Suprapubic skin (tissue), 4 donors: Measurements from ENCODE around the gene SLC4A1AP. TPM values are rescaled to one million over a fixed set of nuclear protein-coding genes. Genes with fewer than 3 reads are reported as not detected.
A peak's percentile ranks its signal among the peaks of the same experiment; 100 is the strongest.

ENCODE experiments used
- DNase-seq, 2 donors: peaks; one replicate each; pipeline ENCODE4 v3.0.0-alpha.2; 2019; ENCODE audit warnings: low spot score in 2 of 2
- H3K27ac ChIP-seq: fragments of 200-600 bp; sonication (generic); one replicate; pipeline ENCODE4 v1.5.1; 2019
- H3K27me3 ChIP-seq: fragments of 200-600 bp; sonication (generic); one replicate; pipeline ENCODE4 v1.5.1; 2019
- H3K36me3 ChIP-seq: fragments of 200-600 bp; sonication (generic); one replicate; pipeline ENCODE4 v1.5.1; 2019
- H3K4me1 ChIP-seq: fragments of 200-600 bp; sonication (generic); one replicate; pipeline ENCODE4 v1.5.1; 2019
- H3K4me3 ChIP-seq: fragments of 200-600 bp; sonication (generic); one replicate; pipeline ENCODE4 v1.5.1; 2019; ENCODE audit warnings: mild to moderate bottlenecking
- H3K9me3 ChIP-seq: fragments of 200-600 bp; sonication (generic); one replicate; pipeline ENCODE4 v1.5.1; 2019
- CTCF ChIP-seq, 2 donors: fragments of 200-600 bp in 1 of 2; fragments of 450-650 bp in 1 of 2; sonication (generic) in 1 of 2; IDR thresholded peaks; one replicate each; pipeline ENCODE4 v1.5.1; 2016 to 2019; ENCODE audit warnings: antibody characterized with exemption in 2 of 2, mild to moderate bottlenecking in 1 of 2, moderate library complexity in 1 of 2
- EP300 ChIP-seq: sonication (generic); formaldehyde crosslinking; IDR thresholded peaks from one replicate; pipeline ENCODE4 v1.6.1; 2017; ENCODE audit warnings: antibody characterized with exemption
- POLR2A ChIP-seq, 2 donors: fragments of 450-650 bp; IDR thresholded peaks; one replicate each; pipeline ENCODE4 v1.6.1; 2017; ENCODE audit warnings: antibody characterized with exemption in 2 of 2, mild to moderate bottlenecking in 2 of 2, moderate library complexity in 2 of 2
- POLR2AphosphoS5 ChIP-seq, 3 donors: sonication (generic); formaldehyde crosslinking; IDR thresholded peaks; one replicate each; pipeline ENCODE4 v1.6.1; 2017; ENCODE audit warnings: antibody characterized with exemption in 3 of 3
- WGBS: methylation state at CpG from one replicate; pipeline ENCODE4 v1.1.5; 2018; 5-methylcytosine and 5-hydroxymethylcytosine counted together
- total RNA-seq, 4 donors: library from RNA; depleted of rRNA; stranded (reverse); fragments of >200 nt; gene quantifications; one replicate each; pipeline ENCODE4 v1.1.0, GENCODE V29; 2016

The SLC4A1AP gene
- total RNA-seq, 4 donors from 2014 or later, result 15.1 to 25.3 (median 20.7) TPM

GRCh38 chr2:27721884-27722485 is 58.3 kb downstream of the SLC4A1AP start:
- Histone ChIP-seq H3K36me3 (no peaks in the 10 kb centered on the region), H3K27ac (no peak overlapping the region), H3K27me3 (no peaks in the 10 kb centered on the region), H3K4me1 (peaks cover 27% of the 10 kb centered on the region), H3K9me3 (no peaks in the 10 kb centered on the region), H3K4me3 (no peak overlapping the region)
- 95% methylated on average over 2 of the region's 2 CpGs for WGBS
- DNase-seq, result no peak
- no peak for TF ChIP-seq CTCF (IDR thresholded peaks at IDR 0.05)
- no peak for TF ChIP-seq EP300
- TF ChIP-seq POLR2AphosphoS5 (IDR thresholded peaks at IDR 0.05), result no peak
- no peak for TF ChIP-seq POLR2A (IDR thresholded peaks at IDR 0.05)

GRCh38 chr2:27723372-27724144 is 59.9 kb downstream of the SLC4A1AP start:
- Histone ChIP-seq H3K9me3 (no peaks in the 10 kb centered on the region), H3K4me1 (peaks cover 21% of the 10 kb centered on the region), H3K36me3 (no peaks in the 10 kb centered on the region), H3K27ac (peak overlapping the region; percentile 80), H3K27me3 (no peaks in the 10 kb centered on the region), H3K4me3 (no peak overlapping the region)
- TF ChIP-seq EP300 (no peak), CTCF (IDR thresholded peaks at IDR 0.05) (peak; percentile 54 to 87), POLR2A (IDR thresholded peaks at IDR 0.05) (no peak), POLR2AphosphoS5 (IDR thresholded peaks at IDR 0.05) (no peak)
- 19% methylated on average over 11 of the region's 11 CpGs for WGBS
- no peak for DNase-seq

GRCh38 chr2:27724191-27724590 is 60.5 kb downstream of the SLC4A1AP start:
- no peak for TF ChIP-seq EP300
- TF ChIP-seq CTCF (IDR thresholded peaks at IDR 0.05), result no peak
- no peak for TF ChIP-seq POLR2AphosphoS5 (IDR thresholded peaks at IDR 0.05)
- TF ChIP-seq POLR2A (IDR thresholded peaks at IDR 0.05), result no peak
- Histone ChIP-seq H3K4me3 (no peak overlapping the region), H3K27me3 (no peaks in the 10 kb centered on the region), H3K9me3 (no peaks in the 10 kb centered on the region), H3K4me1 (peaks cover 21% of the 10 kb centered on the region), H3K36me3 (no peaks in the 10 kb centered on the region), H3K27ac (peak overlapping the region; percentile 80)
- DNase-seq, result no peak
- WGBS, result 75% methylated on average over 3 of the region's 3 CpGs

- no peaks in the 10 kb centered on the region for H3K36me3 ChIP-seq
- H3K27me3 ChIP-seq, result no peaks in the 10 kb centered on the region
- peak overlapping the region; percentile 80 for H3K27ac ChIP-seq
- no peaks in the 10 kb centered on the region for H3K9me3 ChIP-seq
- no peak overlapping the region for H3K4me3 ChIP-seq
- WGBS, result 63% methylated on average over 5 of the region's 5 CpGs
- peaks cover 21% of the 10 kb centered on the region for H3K4me1 ChIP-seq
- no peak for DNase-seq
- TF ChIP-seq POLR2A (IDR thresholded peaks at IDR 0.05) (no peak), POLR2AphosphoS5 (IDR thresholded peaks at IDR 0.05) (peak in 2 of 3 donors; percentile 38 to 64)
Observed at GRCh38 chr2:27724905-27725701, 61.4 kb downstream of the SLC4A1AP start.

- Histone ChIP-seq H3K9me3 (no peaks in the 10 kb centered on the region), H3K4me1 (peaks cover 28% of the 10 kb centered on the region), H3K36me3 (no peaks in the 10 kb centered on the region), H3K27ac (no peak overlapping the region), H3K4me3 (no peak overlapping the region), H3K27me3 (no peaks in the 10 kb centered on the region)
- 83% methylated on average over 9 of the region's 9 CpGs for WGBS
- DNase-seq, result no peak
- TF ChIP-seq EP300, result no peak
- no peak for TF ChIP-seq POLR2A (IDR thresholded peaks at IDR 0.05)
- no peak for TF ChIP-seq CTCF (IDR thresholded peaks at IDR 0.05)
- no peak for TF ChIP-seq POLR2AphosphoS5 (IDR thresholded peaks at IDR 0.05)
Observed at GRCh38 chr2:27727257-27727656, 63.6 kb downstream of the SLC4A1AP start.
